ENCODE results near the gene COL5A1.

- TF ChIP-seq GATA2 (IDR thresholded peaks at IDR 0.05; ENCODE audit: low read depth, low read length) (no peak), GATA3 (IDR thresholded peaks at IDR 0.05; ENCODE audit: low read depth, low read length) (no peak)
Measured at GRCh38 chr9:134652291-134653225, 11.0 kb downstream of the COL5A1 start.

Data from SH-SY5Y (cell line).